ENCODE data around the gene DNAJC11. TPM values are rescaled to one million over a fixed set of nuclear protein-coding genes. Genes with fewer than 3 reads are reported as not detected.

DNAJC11 gene
- total and polyA plus RNA-seq, 2 donors from 2014 or later (not counting 2 experiments from before 2014, with no cell fraction given), result 34.6 to 51.2 TPM

Other genes starting within 250 kb of the DNAJC11 start
- gene TNFRSF25, start 235.6 kb downstream of the DNAJC11 start, total RNA-seq, result 19.8 and 34.3 TPM in 2 replicates
- gene TNFRSF25, start 235.6 kb downstream of the DNAJC11 start, polyA plus RNA-seq, result 25.1 and 40.1 TPM in 2 replicates
- 33.9 and 57.3 TPM in 2 replicates for gene PLEKHG5, start 210.1 kb downstream of the DNAJC11 start, total RNA-seq
- 19.0 and 33.0 TPM in 2 replicates for gene PLEKHG5, start 210.1 kb downstream of the DNAJC11 start, polyA plus RNA-seq
- 22.8 and 24.5 TPM in 2 replicates for gene NOL9, start 147.3 kb downstream of the DNAJC11 start, total RNA-seq
- 4.6 and 5.3 TPM in 2 replicates for gene NOL9, start 147.3 kb downstream of the DNAJC11 start, polyA plus RNA-seq
- gene TAS1R1, start 146.5 kb downstream of the DNAJC11 start, total RNA-seq, result not detected in 2 replicates
- not detected in 2 replicates for gene TAS1R1, start 146.5 kb downstream of the DNAJC11 start, polyA plus RNA-seq
- gene ZBTB48, start 121.8 kb downstream of the DNAJC11 start, total RNA-seq, result 14.6 and 15.3 TPM in 2 replicates
- gene ZBTB48, start 121.8 kb downstream of the DNAJC11 start, polyA plus RNA-seq, result 13.4 and 14.7 TPM in 2 replicates
- 41.8 and 52.0 TPM in 2 replicates for gene KLHL21, start 98.9 kb downstream of the DNAJC11 start, total RNA-seq
- 25.4 and 29.4 TPM in 2 replicates for gene KLHL21, start 98.9 kb downstream of the DNAJC11 start, polyA plus RNA-seq
- 15.3 and 16.3 TPM in 2 replicates for gene PHF13, start 88.1 kb downstream of the DNAJC11 start, total RNA-seq
- gene PHF13, start 88.1 kb downstream of the DNAJC11 start, polyA plus RNA-seq, result 8.2 and 9.9 TPM in 2 replicates
- gene THAP3, start 76.9 kb downstream of the DNAJC11 start, total RNA-seq, result 15.3 and 15.4 TPM in 2 replicates
- 16.8 and 18.6 TPM in 2 replicates for gene THAP3, start 76.9 kb downstream of the DNAJC11 start, polyA plus RNA-seq
- gene CAMTA1, start 83.6 kb upstream of the DNAJC11 start, total RNA-seq, result 51.2 and 55.7 TPM in 2 replicates
- 73.6 and 86.7 TPM in 2 replicates for gene CAMTA1, start 83.6 kb upstream of the DNAJC11 start, polyA plus RNA-seq